Osteoblast (primary cell): Measurements from ENCODE around the gene NFATC1. TPM values are rescaled to one million over a fixed set of nuclear protein-coding genes. Genes with fewer than 3 reads are reported as not detected.
A peak's percentile ranks its signal among the peaks of the same experiment; 100 is the strongest.

Experiments
- DNase-seq: peaks from one replicate; pipeline ENCODE4 v3.0.0; 2011; ENCODE audit warnings: low spot score, mixed read lengths; ENCODE audit not compliant: insufficient read length; ENCODE audit errors: missing footprints
- H2AFZ ChIP-seq: 2 replicates; pipeline ENCODE4 v1.6.0; 2011; ENCODE audit warnings: mild to moderate bottlenecking, low read length
- H3K27ac ChIP-seq: 2 replicates; pipeline ENCODE4 v1.5.1; 2011; ENCODE audit warnings: mild to moderate bottlenecking, low read depth, low read length, moderate library complexity
- H3K27me3 ChIP-seq: 2 replicates; pipeline ENCODE4 v1.6.0; 2012; ENCODE audit warnings: mild to moderate bottlenecking, control low read depth, inconsistent platforms, low read length, moderate library complexity; ENCODE audit not compliant: insufficient read depth
- H3K36me3 ChIP-seq: 2 replicates; pipeline ENCODE4 v1.5.1; 2011; ENCODE audit warnings: mild to moderate bottlenecking, low read length, control low read depth, moderate library complexity; ENCODE audit not compliant: insufficient read depth
- H3K4me1 ChIP-seq: 2 replicates; pipeline ENCODE4 v1.5.1; 2011; ENCODE audit warnings: mild to moderate bottlenecking, low read length, control low read depth, moderate library complexity; ENCODE audit not compliant: insufficient read depth
- H3K4me2 ChIP-seq: 2 replicates; pipeline ENCODE4 v1.6.0; 2011; ENCODE audit warnings: mild to moderate bottlenecking, low read length; ENCODE audit not compliant: insufficient read depth
- H3K4me3 ChIP-seq: fragments of 200-600 bp; sonication (generic); 3 replicates; pipeline ENCODE4 v1.5.1; 2012; ENCODE audit warnings: mild to moderate bottlenecking, low read length, inconsistent platforms; ENCODE audit not compliant: insufficient read depth
- H3K79me2 ChIP-seq: 2 replicates; pipeline ENCODE4 v1.6.0; 2012; ENCODE audit warnings: mild to moderate bottlenecking, low read length, control low read depth, inconsistent platforms; ENCODE audit not compliant: insufficient read depth
- H3K9me3 ChIP-seq: 2 replicates; pipeline ENCODE4 v1.5.1; 2011; ENCODE audit warnings: low read depth, low read length, control low read depth
- H4K20me1 ChIP-seq: 2 replicates; pipeline ENCODE4 v1.6.0; 2012; ENCODE audit warnings: mild to moderate bottlenecking, low read length, control low read depth; ENCODE audit not compliant: insufficient read depth
- CTCF ChIP-seq: IDR thresholded peaks from 2 replicates; pipeline ENCODE4 v1.5.1; 2011; ENCODE audit warnings: mild to moderate bottlenecking, low read depth, low read length, moderate library complexity; ENCODE audit errors: extremely low read depth
- total RNA-seq: library from RNA; depleted of rRNA; stranded (reverse); fragments of >200 nt; gene quantifications from 2 replicates; pipeline ENCODE4 v1.2.3, GENCODE V29; 2012

The NFATC1 gene
- total RNA-seq, 1 donor, result 6.2 TPM

GRCh38 chr18:79397247-79397829 is 1.6 kb downstream of the NFATC1 start:
- peak; percentile 87 for DNase-seq
- peaks cover 9% of the 10 kb centered on the region for H3K27me3 ChIP-seq
- no peaks in the 10 kb centered on the region for H3K36me3 ChIP-seq
- no peak overlapping the region for H2AFZ ChIP-seq
- H3K27ac ChIP-seq, result no peak overlapping the region
- H4K20me1 ChIP-seq, result no peaks in the 10 kb centered on the region
- no peaks in the 10 kb centered on the region for H3K79me2 ChIP-seq
- no peaks in the 10 kb centered on the region for H3K9me3 ChIP-seq
- no peak overlapping the region for H3K4me2 ChIP-seq
- no peak for TF ChIP-seq CTCF
- H3K4me1 ChIP-seq, result peaks cover 3% of the 10 kb centered on the region
- no peak overlapping the region for H3K4me3 ChIP-seq

GRCh38 chr18:79397830-79398761 is 2.4 kb downstream of the NFATC1 start:
- H3K79me2 ChIP-seq, result no peaks in the 10 kb centered on the region
- no peak for TF ChIP-seq CTCF
- H4K20me1 ChIP-seq, result peaks cover 4% of the 10 kb centered on the region
- no peaks in the 10 kb centered on the region for H3K36me3 ChIP-seq
- peak; percentile 91 for DNase-seq
- H3K27ac ChIP-seq, result no peak overlapping the region
- H3K9me3 ChIP-seq, result no peaks in the 10 kb centered on the region
- H3K4me1 ChIP-seq, result peaks cover 3% of the 10 kb centered on the region
- H3K4me2 ChIP-seq, result no peak overlapping the region
- peaks cover 2% of the 10 kb centered on the region for H3K27me3 ChIP-seq
- no peak overlapping the region for H2AFZ ChIP-seq
- no peak overlapping the region for H3K4me3 ChIP-seq

GRCh38 chr18:79399275-79400081 is 3.7 kb downstream of the NFATC1 start:
- no peaks in the 10 kb centered on the region for H3K9me3 ChIP-seq
- H3K79me2 ChIP-seq, result no peaks in the 10 kb centered on the region
- peak overlapping the region; percentile 73 for H3K4me3 ChIP-seq
- no peak overlapping the region for H3K27ac ChIP-seq
- peak overlapping the region; percentile 63 for H3K4me2 ChIP-seq
- peak; percentile 92 for DNase-seq
- no peaks in the 10 kb centered on the region for H3K27me3 ChIP-seq
- no peak overlapping the region for H2AFZ ChIP-seq
- TF ChIP-seq CTCF, result no peak
- H3K4me1 ChIP-seq, result no peaks in the 10 kb centered on the region
- H3K36me3 ChIP-seq, result no peaks in the 10 kb centered on the region
- peaks cover 7% of the 10 kb centered on the region for H4K20me1 ChIP-seq
